ENCODE measurements around the gene RPL31. TPM values are rescaled to one million over a fixed set of nuclear protein-coding genes. Genes with fewer than 3 reads are reported as not detected.

The RPL31 gene
- total RNA-seq, 1 experiment from 2014 or later: 1,893 TPM

- no CpG with 5 or more reads among the region's 6 CpGs for WGBS (ENCODE audit: extremely low coverage, insufficient read length, low lambda C conversion rate)
- Histone ChIP-seq H4K8ac (replicated peaks; ENCODE audit: insufficient read length, low read depth, low read length) (no peak overlapping the region), H3T11ph (ENCODE audit: low read length) (no peak overlapping the region), H2BK20ac (ENCODE audit: low read depth, low read length, poor library complexity, severe bottlenecking) (no peak overlapping the region), H4K20me1 (ENCODE audit: control insufficient read depth, insufficient read depth, insufficient read length) (no peaks in the 10 kb centered on the region), H2BK12ac (ENCODE audit: insufficient read length, low read depth, low read length) (no peak overlapping the region), H3K4ac (ENCODE audit: low read depth, low read length) (no peak overlapping the region), H2BK5ac (ENCODE audit: insufficient read length, low read length) (no peak overlapping the region), H3K4me1 (ENCODE audit: insufficient read depth, low read length) (no peaks in the 10 kb centered on the region), H3K14ac (ENCODE audit: insufficient read depth, low read length) (no peak overlapping the region), H3K4me2 (ENCODE audit: insufficient read depth, insufficient read length, low read length) (no peak overlapping the region), H2AFZ (ENCODE audit: low read length) (no peak overlapping the region), H3K9me3 (ENCODE audit: control insufficient read depth, low read depth, low read length) (no peaks in the 10 kb centered on the region), H3K27me3 (ENCODE audit: insufficient read depth, low read length) (no peaks in the 10 kb centered on the region), H4K5ac (ENCODE audit: insufficient read length, low read depth, low read length) (no peak overlapping the region), H3K56ac (ENCODE audit: insufficient read length, low read depth, low read length) (no peak overlapping the region), H3K9ac (ENCODE audit: extremely low read depth, insufficient read length, low read length) (no peak overlapping the region), H3K27ac (ENCODE audit: insufficient read length, low read depth, low read length) (no peak overlapping the region), H3K23me2 (ENCODE audit: insufficient read length, low read depth, low read length, poor library complexity, severe bottlenecking) (no peaks in the 10 kb centered on the region), H2BK15ac (ENCODE audit: low read depth, low read length) (no peak overlapping the region), H2AK5ac (ENCODE audit: insufficient read length, low read length) (no peak overlapping the region), H3K18ac (ENCODE audit: insufficient read length, low read depth, low read length) (no peak overlapping the region), H4K91ac (ENCODE audit: insufficient read length, low read depth, low read length) (no peak overlapping the region), H2BK120ac (ENCODE audit: low read depth, low read length, poor library complexity, severe bottlenecking) (no peak overlapping the region), H3K79me2 (ENCODE audit: insufficient read depth, low read length) (no peaks in the 10 kb centered on the region), H3K79me1 (ENCODE audit: insufficient read depth, low read depth, low read length, poor library complexity, severe bottlenecking) (no peaks in the 10 kb centered on the region), H3K23ac (ENCODE audit: insufficient read length, low read depth, low read length) (no peak overlapping the region)
- no peak for TF ChIP-seq CTCF (conservative IDR thresholded peaks at IDR 0.05)
- DNase-seq: no peak
- H3K36me3 Mint-ChIP-seq (ENCODE audit: insufficient read depth in 1 of 3, low read depth in 3 of 3): peaks cover 27 to 50% (median 31%) of the 10 kb centered on the region in 3 experiments
- peaks cover 14 to 20% of the 10 kb centered on the region in 2 experiments for H3K4me1 Mint-ChIP-seq
- peaks cover 0 to 6% of the 10 kb centered on the region in 2 experiments; a peak in 1 of 5 replicates for H3K9me3 Mint-ChIP-seq
- H3K27me3 Mint-ChIP-seq (ENCODE audit: low read depth): no peaks in the 10 kb centered on the region; the same call in 1 of the 2 replicates
- no peak overlapping the region for H3K4me3 Mint-ChIP-seq
- H3K27ac Mint-ChIP-seq: peak overlapping the region in 2 of 3 experiments; percentile 26 to 72; a peak in 3 of 7 replicates
These were observed 23.5 kb downstream of the RPL31 start for GRCh38 chr2:101025561-101025960.
